GM12878 (cell line): Measurements from ENCODE around the gene ATP10A. TPM values are rescaled to one million over a fixed set of nuclear protein-coding genes. Genes with fewer than 3 reads are reported as not detected.

Experiments
- BHLHE40 ChIP-seq, 2 experiments: fragments of 450-650 bp in 1 of 2; IDR thresholded peaks; 2 replicates each; pipeline ENCODE4 v1.6.1; 2011 to 2017; ENCODE audit warnings: low read depth in 2 of 2, borderline replicate concordance in 1 of 2, improper control_type of control experiment in 1 of 2, low read length in 1 of 2, mild to moderate bottlenecking in 1 of 2
- BRCA1 ChIP-seq: IDR thresholded peaks from 2 replicates; pipeline ENCODE4 v1.6.1; 2011; ENCODE audit warnings: low read depth, low read length, improper control_type of control experiment
- POU2F2 ChIP-seq: IDR thresholded peaks from 3 replicates; pipeline ENCODE4 v1.6.1; 2011; ENCODE audit warnings: low read depth, mild to moderate bottlenecking, low read length, borderline replicate concordance
- RBBP5 ChIP-seq: fragments of 200-600 bp; sonication (generic); conservative IDR thresholded peaks from 2 replicates; pipeline ENCODE4 v1.6.1; 2016
- polyA plus RNA-seq, 11 experiments: library from polyadenylated mRNA; depleted of rRNA in 4 of 11; unstranded in 6 of 11; stranded (reverse) in 5 of 11; fragments of >200 nt; fragmentation: Nextera tagmentation in 4 of 11; fragmentation: Illumina TruSeq in 1 of 11; extraction: Ambion mirVana in 4 of 11; extraction: Trizol in 1 of 11; gene quantifications; 1 replicate in 1 of 11; 2 replicates in 10 of 11; pipeline versions ENCODE4 v1.2.1 to v1.2.3, GENCODE V29; 2011 to 2016; ENCODE audit warnings: inconsistent platforms in 2 of 11, missing spikeins in 2 of 11, low read depth in 1 of 11
- total RNA-seq, 4 experiments: library from RNA; depleted of rRNA in 3 of 4; stranded (reverse); fragments of >200 nt in 3 of 4; fragmentation: Illumina TruSeq in 1 of 4; extraction: Trizol in 1 of 4; gene quantifications; 2 replicates each; pipeline versions ENCODE4 v1.2.1 to v1.2.3, GENCODE V29; 2013 to 2021
- TF ChIP-seq, protein P1 (sequence below): fragments of 450-650 bp; conservative IDR thresholded peaks from 2 replicates; pipeline ENCODE4 v1.6.1; 2017; ENCODE audit warnings: mild to moderate bottlenecking, moderate library complexity
- TF ChIP-seq, protein P2 (sequence below): fragments of 150-350 bp; IDR thresholded peaks from 2 replicates; pipeline ENCODE4 v1.6.1; 2016; ENCODE audit warnings: low read depth, low read length
- TF ChIP-seq, protein P3 (sequence below): IDR thresholded peaks from 2 replicates; pipeline ENCODE4 v1.6.1; 2011; ENCODE audit warnings: borderline replicate concordance, low read depth, mild to moderate bottlenecking, moderate library complexity, low read length; ENCODE audit not compliant: insufficient read depth, poor library complexity, severe bottlenecking

ATP10A gene
- total and polyA plus RNA-seq, 10 of the 15 experiments (the other 5 are each of a cell fraction or from before 2014, with no cell fraction given): 0.04 to 1.5 (median 0.31) TPM; not detected in 2

DNA sequence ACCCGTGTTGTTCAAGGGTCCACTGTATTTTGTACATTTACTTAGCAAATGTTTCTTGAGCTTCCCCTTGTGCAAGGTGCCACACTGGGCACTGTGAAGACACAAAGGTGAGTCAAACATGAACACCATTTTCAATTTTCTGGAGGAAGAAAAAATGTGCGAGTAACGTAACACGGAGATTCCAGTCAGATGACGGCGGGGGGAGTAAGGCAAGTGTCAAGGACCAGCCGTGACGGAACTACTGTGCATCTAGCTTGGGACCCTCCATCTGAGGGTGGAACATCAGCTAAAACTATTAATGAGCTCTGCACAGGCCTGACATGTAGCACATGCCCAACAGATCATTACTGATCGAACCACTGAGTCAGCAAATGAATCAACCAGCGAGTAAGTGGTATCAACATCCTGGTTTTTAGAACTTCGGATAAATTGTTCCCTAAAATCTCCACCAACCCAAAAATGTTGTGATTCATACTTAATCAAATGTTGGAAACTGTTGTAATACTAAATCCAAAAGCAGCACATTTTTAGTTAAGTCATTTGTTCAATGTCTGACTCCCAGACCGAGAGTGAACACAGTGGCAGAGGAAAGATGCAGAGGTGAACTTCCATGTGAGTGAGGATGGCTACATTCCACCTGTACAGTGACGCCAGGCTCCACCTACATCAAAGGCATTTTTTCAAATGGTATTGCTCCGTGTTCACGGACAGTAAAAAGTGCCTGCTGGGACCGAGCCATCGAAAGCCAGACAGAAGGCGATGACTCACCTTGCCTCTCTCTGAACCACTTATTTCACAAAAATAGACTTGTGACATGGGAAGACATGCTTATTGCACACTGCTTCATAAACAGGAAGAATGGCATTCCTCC, 172.2 kb downstream of the ATP10A start (continued):
- TF ChIP-seq, protein P1, sequence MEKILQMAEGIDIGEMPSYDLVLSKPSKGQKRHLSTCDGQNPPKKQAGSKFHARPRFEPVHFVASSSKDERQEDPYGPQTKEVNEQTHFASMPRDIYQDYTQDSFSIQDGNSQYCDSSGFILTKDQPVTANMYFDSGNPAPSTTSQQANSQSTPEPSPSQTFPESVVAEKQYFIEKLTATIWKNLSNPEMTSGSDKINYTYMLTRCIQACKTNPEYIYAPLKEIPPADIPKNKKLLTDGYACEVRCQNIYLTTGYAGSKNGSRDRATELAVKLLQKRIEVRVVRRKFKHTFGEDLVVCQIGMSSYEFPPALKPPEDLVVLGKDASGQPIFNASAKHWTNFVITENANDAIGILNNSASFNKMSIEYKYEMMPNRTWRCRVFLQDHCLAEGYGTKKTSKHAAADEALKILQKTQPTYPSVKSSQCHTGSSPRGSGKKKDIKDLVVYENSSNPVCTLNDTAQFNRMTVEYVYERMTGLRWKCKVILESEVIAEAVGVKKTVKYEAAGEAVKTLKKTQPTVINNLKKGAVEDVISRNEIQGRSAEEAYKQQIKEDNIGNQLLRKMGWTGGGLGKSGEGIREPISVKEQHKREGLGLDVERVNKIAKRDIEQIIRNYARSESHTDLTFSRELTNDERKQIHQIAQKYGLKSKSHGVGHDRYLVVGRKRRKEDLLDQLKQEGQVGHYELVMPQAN: no peak
- TF ChIP-seq BRCA1 (no peak), RBBP5 (no peak), POU2F2 (no peak), BHLHE40 (IDR thresholded peaks at IDR 0.05; ENCODE audit: borderline replicate concordance in 1 of 2, low read depth in 2 of 2, low read length in 1 of 2) (no peak)
- TF ChIP-seq, protein P2, sequence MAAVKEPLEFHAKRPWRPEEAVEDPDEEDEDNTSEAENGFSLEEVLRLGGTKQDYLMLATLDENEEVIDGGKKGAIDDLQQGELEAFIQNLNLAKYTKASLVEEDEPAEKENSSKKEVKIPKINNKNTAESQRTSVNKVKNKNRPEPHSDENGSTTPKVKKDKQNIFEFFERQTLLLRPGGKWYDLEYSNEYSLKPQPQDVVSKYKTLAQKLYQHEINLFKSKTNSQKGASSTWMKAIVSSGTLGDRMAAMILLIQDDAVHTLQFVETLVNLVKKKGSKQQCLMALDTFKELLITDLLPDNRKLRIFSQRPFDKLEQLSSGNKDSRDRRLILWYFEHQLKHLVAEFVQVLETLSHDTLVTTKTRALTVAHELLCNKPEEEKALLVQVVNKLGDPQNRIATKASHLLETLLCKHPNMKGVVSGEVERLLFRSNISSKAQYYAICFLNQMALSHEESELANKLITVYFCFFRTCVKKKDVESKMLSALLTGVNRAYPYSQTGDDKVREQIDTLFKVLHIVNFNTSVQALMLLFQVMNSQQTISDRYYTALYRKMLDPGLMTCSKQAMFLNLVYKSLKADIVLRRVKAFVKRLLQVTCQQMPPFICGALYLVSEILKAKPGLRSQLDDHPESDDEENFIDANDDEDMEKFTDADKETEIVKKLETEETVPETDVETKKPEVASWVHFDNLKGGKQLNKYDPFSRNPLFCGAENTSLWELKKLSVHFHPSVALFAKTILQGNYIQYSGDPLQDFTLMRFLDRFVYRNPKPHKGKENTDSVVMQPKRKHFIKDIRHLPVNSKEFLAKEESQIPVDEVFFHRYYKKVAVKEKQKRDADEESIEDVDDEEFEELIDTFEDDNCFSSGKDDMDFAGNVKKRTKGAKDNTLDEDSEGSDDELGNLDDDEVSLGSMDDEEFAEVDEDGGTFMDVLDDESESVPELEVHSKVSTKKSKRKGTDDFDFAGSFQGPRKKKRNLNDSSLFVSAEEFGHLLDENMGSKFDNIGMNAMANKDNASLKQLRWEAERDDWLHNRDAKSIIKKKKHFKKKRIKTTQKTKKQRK: no peak
- TF ChIP-seq, protein P3, sequence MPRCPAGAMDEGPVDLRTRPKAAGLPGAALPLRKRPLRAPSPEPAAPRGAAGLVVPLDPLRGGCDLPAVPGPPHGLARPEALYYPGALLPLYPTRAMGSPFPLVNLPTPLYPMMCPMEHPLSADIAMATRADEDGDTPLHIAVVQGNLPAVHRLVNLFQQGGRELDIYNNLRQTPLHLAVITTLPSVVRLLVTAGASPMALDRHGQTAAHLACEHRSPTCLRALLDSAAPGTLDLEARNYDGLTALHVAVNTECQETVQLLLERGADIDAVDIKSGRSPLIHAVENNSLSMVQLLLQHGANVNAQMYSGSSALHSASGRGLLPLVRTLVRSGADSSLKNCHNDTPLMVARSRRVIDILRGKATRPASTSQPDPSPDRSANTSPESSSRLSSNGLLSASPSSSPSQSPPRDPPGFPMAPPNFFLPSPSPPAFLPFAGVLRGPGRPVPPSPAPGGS: no peak
